Measurements from ENCODE around the gene DPP6. TPM values are rescaled to one million over a fixed set of nuclear protein-coding genes. Genes with fewer than 3 reads are reported as not detected.

DPP6 gene
- total RNA-seq, 1 experiment from 2014 or later: not detected

DNA sequence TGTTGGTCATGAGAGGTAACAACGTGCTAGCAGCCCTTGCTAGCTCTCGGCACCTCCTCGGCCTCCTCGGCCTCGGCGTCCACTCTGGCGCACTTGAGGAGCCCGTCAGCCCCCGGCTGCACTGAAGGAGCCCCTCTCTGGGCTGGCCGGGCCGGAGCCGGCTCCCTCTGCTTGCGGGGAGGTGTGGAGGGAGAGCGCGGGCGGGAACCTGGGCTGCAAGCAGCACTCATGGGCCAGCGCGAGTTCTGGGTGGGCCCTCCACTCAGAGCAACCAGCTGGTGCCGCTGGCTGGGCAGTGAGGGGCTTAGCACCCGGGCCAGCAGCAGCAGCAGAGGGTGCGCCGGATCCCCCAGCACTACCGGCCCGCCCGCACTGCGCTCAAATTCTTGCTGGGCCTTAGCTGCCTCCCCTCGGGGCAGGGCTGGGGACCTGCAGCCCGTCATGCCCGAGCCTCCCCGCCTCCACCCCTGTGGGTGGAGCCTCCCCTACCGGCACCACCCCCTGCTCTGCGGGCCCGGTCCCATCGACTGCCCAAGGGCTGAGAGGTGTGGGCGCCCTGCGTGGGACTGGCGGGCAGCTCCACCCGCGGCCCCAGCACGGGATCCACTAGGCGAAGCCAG, 854.6 kb downstream of the DPP6 start:
- Histone ChIP-seq H3K79me2 (ENCODE audit: low read length) (no peaks in the 10 kb centered on the region), H3K27me3 (ENCODE audit: low read length) (peaks cover 12% of the 10 kb centered on the region; the same call in 1 of the 2 replicates), H3K27ac (ENCODE audit: low read length) (no peak overlapping the region), H3F3A (ENCODE audit: low read length, unreplicated experiment) (no peaks in the 10 kb centered on the region), H3K36me3 (ENCODE audit: low read depth, low read length) (no peaks in the 10 kb centered on the region), H2AFZ (ENCODE audit: low read length) (no peak overlapping the region), H3K9me3 (ENCODE audit: low read length) (no peaks in the 10 kb centered on the region), H3K9me2 (replicated peaks; ENCODE audit: low read length) (no peaks in the 10 kb centered on the region), H3K4me1 (ENCODE audit: insufficient read depth, low read length) (no peaks in the 10 kb centered on the region), H4K20me1 (ENCODE audit: low read length) (no peaks in the 10 kb centered on the region), H3K4me2 (ENCODE audit: low read length) (no peak overlapping the region), H3K4me3 (ENCODE audit: low read length) (no peak overlapping the region), H3K9ac (ENCODE audit: low read length) (no peak overlapping the region)
- POLR2A ChIA-PET (ENCODE audit: unreplicated experiment): no interaction called here
- CTCF ChIA-PET: no interaction called here
- TF ChIP-seq EZH2phosphoT487 (IDR thresholded peaks at IDR 0.05; ENCODE audit: borderline replicate concordance, low read length) (no peak), EZH2 (IDR thresholded peaks at IDR 0.05; ENCODE audit: low read length, unreplicated experiment) (no peak)
- ATAC-seq (no peak), DNase-seq (no peak)
- intact Hi-C loops (cut with micrococcal nuclease): no loop called here
- no TSS peak for BruUV-seq (replicated peaks)

DNA sequence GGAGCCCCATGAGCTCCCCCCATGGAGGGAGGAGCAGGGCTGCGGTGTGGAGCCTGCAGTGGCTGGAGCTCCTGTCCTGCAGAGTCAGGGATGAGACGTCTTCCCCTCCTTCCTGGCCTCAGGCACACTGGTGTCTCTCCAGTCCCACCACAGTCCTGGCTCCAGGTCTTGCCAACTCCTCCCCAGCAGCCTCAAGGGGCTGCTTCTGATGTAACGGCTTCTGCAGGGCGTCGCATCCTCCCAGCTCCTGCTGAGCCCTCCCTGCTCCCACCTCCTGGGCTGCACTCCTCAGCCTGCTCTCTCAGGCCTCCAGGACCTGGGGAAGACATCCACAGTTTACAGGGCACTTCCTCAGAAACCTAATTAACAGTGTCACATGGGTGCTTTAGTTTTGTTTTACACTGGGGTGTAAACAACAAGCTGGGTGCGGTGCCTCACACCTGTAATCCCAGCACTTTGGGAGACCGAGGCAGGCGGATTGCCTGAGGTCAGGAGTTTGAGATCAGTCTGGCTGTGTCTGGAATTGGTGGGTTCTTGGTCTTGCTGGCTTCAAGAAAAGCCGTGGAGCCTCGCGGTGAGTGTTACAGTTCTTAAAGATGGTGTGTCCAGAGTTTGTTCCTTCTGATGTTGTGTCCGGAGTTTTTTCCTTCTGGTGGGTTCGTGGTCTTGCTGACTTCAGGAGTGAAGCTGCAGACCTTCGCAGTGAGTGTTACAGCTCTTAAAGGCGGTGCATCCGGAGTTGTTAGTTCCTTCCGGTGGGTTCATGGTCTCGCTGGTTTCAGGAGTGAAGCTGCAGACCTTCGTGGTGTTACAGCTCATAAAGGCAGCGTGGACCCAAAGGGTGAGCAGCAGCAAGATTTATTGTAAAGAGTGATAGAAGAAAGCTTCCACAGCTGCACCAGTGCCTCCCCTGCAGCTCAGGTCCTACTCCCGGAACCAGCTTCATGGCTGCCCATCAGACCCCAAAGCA, 855.7 kb downstream of the DPP6 start:
- H3K27me3 ChIP-seq (ENCODE audit: low read length): peaks cover 12% of the 10 kb centered on the region; the same call in 1 of the 2 replicates
- no peaks in the 10 kb centered on the region for H3K9me2 ChIP-seq (replicated peaks; ENCODE audit: low read length)
- intact Hi-C loops (cut with micrococcal nuclease): no loop called here
- no peak overlapping the region for H3K4me2 ChIP-seq (ENCODE audit: low read length)
- TF ChIP-seq, protein P1, sequence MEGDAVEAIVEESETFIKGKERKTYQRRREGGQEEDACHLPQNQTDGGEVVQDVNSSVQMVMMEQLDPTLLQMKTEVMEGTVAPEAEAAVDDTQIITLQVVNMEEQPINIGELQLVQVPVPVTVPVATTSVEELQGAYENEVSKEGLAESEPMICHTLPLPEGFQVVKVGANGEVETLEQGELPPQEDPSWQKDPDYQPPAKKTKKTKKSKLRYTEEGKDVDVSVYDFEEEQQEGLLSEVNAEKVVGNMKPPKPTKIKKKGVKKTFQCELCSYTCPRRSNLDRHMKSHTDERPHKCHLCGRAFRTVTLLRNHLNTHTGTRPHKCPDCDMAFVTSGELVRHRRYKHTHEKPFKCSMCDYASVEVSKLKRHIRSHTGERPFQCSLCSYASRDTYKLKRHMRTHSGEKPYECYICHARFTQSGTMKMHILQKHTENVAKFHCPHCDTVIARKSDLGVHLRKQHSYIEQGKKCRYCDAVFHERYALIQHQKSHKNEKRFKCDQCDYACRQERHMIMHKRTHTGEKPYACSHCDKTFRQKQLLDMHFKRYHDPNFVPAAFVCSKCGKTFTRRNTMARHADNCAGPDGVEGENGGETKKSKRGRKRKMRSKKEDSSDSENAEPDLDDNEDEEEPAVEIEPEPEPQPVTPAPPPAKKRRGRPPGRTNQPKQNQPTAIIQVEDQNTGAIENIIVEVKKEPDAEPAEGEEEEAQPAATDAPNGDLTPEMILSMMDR (conservative IDR thresholded peaks at IDR 0.05; ENCODE audit: low read depth, low read length): no peak
- no peak for TF ChIP-seq EZH2 (IDR thresholded peaks at IDR 0.05; ENCODE audit: low read length, unreplicated experiment)
- TF ChIP-seq EZH2phosphoT487 (IDR thresholded peaks at IDR 0.05; ENCODE audit: borderline replicate concordance, low read length): no peak
- no peaks in the 10 kb centered on the region for H3F3A ChIP-seq (ENCODE audit: low read length, unreplicated experiment)
- H3K4me1 ChIP-seq (ENCODE audit: insufficient read depth, low read length): no peaks in the 10 kb centered on the region
- H3K27ac ChIP-seq (ENCODE audit: low read length): no peak overlapping the region
- H4K20me1 ChIP-seq (ENCODE audit: low read length): no peaks in the 10 kb centered on the region
- ATAC-seq: no peak
- H2AFZ ChIP-seq (ENCODE audit: low read length): no peak overlapping the region
- BruUV-seq (replicated peaks): no TSS peak
- no peaks in the 10 kb centered on the region for H3K36me3 ChIP-seq (ENCODE audit: low read depth, low read length)
- H3K9ac ChIP-seq (ENCODE audit: low read length): no peak overlapping the region
- no peaks in the 10 kb centered on the region for H3K79me2 ChIP-seq (ENCODE audit: low read length)
- CTCF ChIA-PET: no interaction called here
- POLR2A ChIA-PET (ENCODE audit: unreplicated experiment): no interaction called here
- no peak overlapping the region for H3K4me3 ChIP-seq (ENCODE audit: low read length)
- no peak for DNase-seq
- H3K9me3 ChIP-seq (ENCODE audit: low read length): no peaks in the 10 kb centered on the region

DNA sequence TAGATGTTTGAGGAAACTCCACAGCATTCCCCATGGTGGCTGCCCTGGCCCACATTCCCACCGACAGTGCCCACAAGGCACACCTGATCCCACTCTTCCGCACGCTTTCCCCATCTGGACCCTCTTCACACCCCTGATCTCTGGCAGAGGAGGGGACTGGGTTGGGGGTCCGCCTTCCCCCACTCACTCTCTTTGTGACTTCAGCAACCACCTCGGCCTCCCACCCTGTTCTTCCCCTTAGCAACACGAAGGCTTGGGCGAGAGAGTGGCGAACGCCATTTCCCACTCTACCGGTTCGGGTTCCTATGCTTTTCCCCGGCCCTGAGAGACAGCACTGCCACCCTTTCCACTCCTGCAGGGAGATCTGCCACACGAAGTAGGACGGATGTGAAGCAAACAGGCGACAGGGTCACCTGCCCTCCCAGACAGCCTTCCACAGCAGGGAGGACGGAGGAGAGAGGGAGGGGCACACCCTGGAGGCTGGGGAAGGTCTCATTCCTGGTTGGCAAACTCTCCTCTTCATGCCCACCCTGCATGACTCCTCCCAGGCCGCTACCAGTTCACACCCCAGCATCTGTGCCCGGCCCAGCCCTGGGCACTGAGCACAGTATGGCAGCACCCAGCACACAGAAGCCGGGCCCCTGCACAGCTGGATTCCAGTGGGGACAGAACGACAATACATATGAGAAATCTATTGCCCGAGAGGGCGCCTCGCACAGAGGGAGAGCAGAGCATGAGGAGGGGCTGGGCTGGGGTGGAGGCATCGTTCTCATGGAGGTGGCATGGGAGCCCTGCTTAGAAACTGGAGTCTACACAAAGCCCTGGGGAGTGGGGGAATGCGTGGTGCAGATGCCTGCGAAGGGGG, 857.3 kb downstream of the DPP6 start:
- Histone ChIP-seq H4K20me1 (ENCODE audit: low read length) (no peaks in the 10 kb centered on the region), H3F3A (ENCODE audit: low read length, unreplicated experiment) (no peaks in the 10 kb centered on the region), H3K79me2 (ENCODE audit: low read length) (no peaks in the 10 kb centered on the region), H3K4me3 (ENCODE audit: low read length) (no peak overlapping the region), H3K27ac (ENCODE audit: low read length) (no peak overlapping the region), H3K9ac (ENCODE audit: low read length) (no peak overlapping the region), H3K36me3 (ENCODE audit: low read depth, low read length) (no peaks in the 10 kb centered on the region), H3K9me3 (ENCODE audit: low read length) (no peaks in the 10 kb centered on the region), H3K27me3 (ENCODE audit: low read length) (peaks cover 12% of the 10 kb centered on the region; the same call in 1 of the 2 replicates), H3K4me2 (ENCODE audit: low read length) (no peak overlapping the region), H2AFZ (ENCODE audit: low read length) (no peak overlapping the region), H3K9me2 (replicated peaks; ENCODE audit: low read length) (no peaks in the 10 kb centered on the region), H3K4me1 (ENCODE audit: insufficient read depth, low read length) (no peaks in the 10 kb centered on the region)
- TF ChIP-seq EZH2phosphoT487 (IDR thresholded peaks at IDR 0.05; ENCODE audit: borderline replicate concordance, low read length) (no peak), EZH2 (IDR thresholded peaks at IDR 0.05; ENCODE audit: low read length, unreplicated experiment) (no peak)
- TF ChIP-seq, protein P1 (conservative IDR thresholded peaks at IDR 0.05; ENCODE audit: low read depth, low read length): no peak
- ChIA-PET CTCF (no interaction called here), POLR2A (ENCODE audit: unreplicated experiment) (no interaction called here)
- no peak for DNase-seq
- intact Hi-C loops (cut with micrococcal nuclease): no loop called here
- no TSS peak for BruUV-seq (replicated peaks)
- ATAC-seq: no peak
